Measurements from ENCODE around the gene SEC16A.

DNA sequence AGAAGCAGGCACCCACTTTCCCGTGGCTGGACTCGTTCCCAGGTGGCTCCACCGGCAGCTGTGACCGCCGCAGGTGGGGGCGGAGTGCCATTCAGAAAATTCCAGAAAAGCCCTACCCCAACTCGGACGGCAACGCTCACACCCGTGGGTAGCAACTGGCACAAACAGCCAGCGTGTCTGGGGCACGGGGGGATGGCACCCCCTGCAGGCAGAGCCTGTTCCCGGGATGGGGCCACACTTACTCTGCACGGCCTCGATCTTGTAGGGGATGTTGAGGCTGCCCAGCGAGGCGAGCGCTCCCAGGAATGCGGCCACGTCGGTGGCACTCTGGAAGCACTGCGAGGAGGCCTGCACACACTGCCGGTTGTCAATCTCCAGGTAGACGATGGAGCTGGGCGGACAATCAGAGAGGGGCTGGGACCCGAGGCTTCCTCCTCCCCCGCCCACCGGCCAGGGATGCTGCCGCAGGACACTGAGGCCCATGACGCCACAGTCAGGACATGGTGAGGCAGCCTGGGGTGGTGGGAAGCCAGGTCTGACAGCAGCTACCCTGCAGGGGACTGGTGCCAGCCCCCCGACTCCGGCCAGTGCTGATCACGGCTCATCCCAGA lies 20.2 kb upstream of the SEC16A start:
- TF ChIP-seq, protein P1, sequence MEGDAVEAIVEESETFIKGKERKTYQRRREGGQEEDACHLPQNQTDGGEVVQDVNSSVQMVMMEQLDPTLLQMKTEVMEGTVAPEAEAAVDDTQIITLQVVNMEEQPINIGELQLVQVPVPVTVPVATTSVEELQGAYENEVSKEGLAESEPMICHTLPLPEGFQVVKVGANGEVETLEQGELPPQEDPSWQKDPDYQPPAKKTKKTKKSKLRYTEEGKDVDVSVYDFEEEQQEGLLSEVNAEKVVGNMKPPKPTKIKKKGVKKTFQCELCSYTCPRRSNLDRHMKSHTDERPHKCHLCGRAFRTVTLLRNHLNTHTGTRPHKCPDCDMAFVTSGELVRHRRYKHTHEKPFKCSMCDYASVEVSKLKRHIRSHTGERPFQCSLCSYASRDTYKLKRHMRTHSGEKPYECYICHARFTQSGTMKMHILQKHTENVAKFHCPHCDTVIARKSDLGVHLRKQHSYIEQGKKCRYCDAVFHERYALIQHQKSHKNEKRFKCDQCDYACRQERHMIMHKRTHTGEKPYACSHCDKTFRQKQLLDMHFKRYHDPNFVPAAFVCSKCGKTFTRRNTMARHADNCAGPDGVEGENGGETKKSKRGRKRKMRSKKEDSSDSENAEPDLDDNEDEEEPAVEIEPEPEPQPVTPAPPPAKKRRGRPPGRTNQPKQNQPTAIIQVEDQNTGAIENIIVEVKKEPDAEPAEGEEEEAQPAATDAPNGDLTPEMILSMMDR (IDR thresholded peaks at IDR 0.05) = no peak
- no peak for TF ChIP-seq POLR2A (IDR thresholded peaks at IDR 0.05)
